Activated naive CD4-positive, alpha-beta T cell treated with anti-CD3 and anti-CD28 coated beads, Interleukin-2, amount 10 ng/mL, durations not matched to agents 7 days and 5 days (primary cell): ENCODE data around the gene EFCAB11.

ENCODE experiments used
- CTCF ChIA-PET: fragments of 350-600 bp; sonication (Branson Sonifier 250); formaldehyde crosslinking; loops from one replicate; lab custom pipeline; 2021; ENCODE audit warnings: antibody characterized with exemption; lab: Charles Lee
- DNase-seq: peaks from one replicate; pipeline ENCODE4 v3.0.0-alpha.2; 2020
- H3K27ac Mint-ChIP-seq: one replicate; pipeline ENCODE4 v1.8.0; 2021; ENCODE audit warnings: mild to moderate bottlenecking, moderate library complexity, mixed read lengths
- H3K27me3 Mint-ChIP-seq: one replicate; pipeline ENCODE4 v1.8.0; 2021; ENCODE audit warnings: mild to moderate bottlenecking, mixed read lengths
- H3K36me3 Mint-ChIP-seq: one replicate; pipeline ENCODE4 v1.8.0; 2021; ENCODE audit warnings: mixed read lengths
- H3K4me1 Mint-ChIP-seq: one replicate; pipeline ENCODE4 v1.8.0; 2021; ENCODE audit warnings: mixed read lengths
- H3K4me3 Mint-ChIP-seq: one replicate; pipeline ENCODE4 v1.8.0; 2021; ENCODE audit warnings: mild to moderate bottlenecking, moderate library complexity, mixed read lengths
- H3K9me3 Mint-ChIP-seq: one replicate; pipeline ENCODE4 v1.8.0; 2021; ENCODE audit warnings: mixed read lengths

Gene EFCAB11

DNA sequence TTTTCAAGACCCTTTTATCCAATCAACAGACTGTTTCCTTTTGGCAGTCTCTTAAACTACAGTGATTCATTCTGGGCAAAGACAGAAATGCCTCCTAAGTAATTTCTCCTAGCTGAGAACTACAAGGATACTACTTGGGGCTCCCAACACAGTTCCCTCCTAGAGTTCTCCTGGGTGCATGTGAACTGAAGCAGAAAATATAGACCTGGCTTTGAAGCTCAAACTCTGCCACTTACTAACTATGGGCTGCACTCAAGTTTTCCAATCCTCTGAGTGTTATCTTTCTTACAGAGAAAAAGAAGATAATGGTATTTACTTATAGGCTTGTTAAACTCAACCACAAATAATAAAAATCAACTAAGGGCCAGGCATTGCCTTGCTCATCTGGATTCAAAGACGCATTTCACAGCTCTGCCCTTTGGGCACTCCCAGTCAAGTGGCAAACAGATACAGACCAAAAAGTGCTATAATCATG is 97.6 kb downstream of the EFCAB11 start:
- Mint-ChIP-seq H3K27ac (no peak overlapping the region), H3K9me3 (no peaks in the 10 kb centered on the region), H3K36me3 (no peaks in the 10 kb centered on the region), H3K4me3 (no peak overlapping the region), H3K4me1 (no peaks in the 10 kb centered on the region), H3K27me3 (no peaks in the 10 kb centered on the region)
- CTCF ChIA-PET: no interaction called here
- DNase-seq: no peak

DNA sequence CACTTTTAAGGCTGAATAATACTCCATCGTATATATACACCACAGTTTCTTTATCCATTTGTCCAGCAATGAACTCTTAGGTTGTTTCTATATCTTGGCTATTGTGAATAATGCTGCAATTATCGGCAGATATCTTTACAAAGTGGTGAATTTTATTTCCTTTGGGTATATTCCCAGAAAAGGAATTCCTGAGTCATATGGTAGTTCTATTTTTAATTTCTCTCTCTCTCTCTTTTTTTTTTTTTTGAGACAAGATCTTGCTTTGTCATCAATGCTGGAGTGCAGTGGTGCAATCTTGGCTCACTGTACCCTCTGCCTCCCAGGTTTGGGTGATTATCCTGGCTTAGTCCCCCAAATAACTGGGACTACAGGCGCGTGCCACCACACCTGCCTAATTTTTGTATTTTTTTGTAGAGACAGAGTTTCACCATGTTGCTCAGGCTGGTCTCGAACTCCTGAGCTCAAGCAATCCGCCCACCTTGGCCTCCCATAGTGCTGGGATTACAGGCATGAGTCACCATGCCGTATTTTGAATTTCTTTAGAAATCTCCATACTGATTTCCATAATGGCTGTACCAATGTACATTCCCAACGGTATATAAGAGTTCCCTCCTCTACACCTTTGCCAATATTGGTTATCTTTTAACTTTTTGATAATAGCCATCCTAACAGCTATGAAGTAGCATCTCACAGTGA is 98.4 kb downstream of the EFCAB11 start:
- Mint-ChIP-seq H3K27me3 (no peaks in the 10 kb centered on the region), H3K27ac (no peak overlapping the region), H3K36me3 (no peaks in the 10 kb centered on the region), H3K4me3 (no peak overlapping the region), H3K4me1 (no peaks in the 10 kb centered on the region), H3K9me3 (no peaks in the 10 kb centered on the region)
- CTCF ChIA-PET: no interaction called here
- DNase-seq: no peak

DNA sequence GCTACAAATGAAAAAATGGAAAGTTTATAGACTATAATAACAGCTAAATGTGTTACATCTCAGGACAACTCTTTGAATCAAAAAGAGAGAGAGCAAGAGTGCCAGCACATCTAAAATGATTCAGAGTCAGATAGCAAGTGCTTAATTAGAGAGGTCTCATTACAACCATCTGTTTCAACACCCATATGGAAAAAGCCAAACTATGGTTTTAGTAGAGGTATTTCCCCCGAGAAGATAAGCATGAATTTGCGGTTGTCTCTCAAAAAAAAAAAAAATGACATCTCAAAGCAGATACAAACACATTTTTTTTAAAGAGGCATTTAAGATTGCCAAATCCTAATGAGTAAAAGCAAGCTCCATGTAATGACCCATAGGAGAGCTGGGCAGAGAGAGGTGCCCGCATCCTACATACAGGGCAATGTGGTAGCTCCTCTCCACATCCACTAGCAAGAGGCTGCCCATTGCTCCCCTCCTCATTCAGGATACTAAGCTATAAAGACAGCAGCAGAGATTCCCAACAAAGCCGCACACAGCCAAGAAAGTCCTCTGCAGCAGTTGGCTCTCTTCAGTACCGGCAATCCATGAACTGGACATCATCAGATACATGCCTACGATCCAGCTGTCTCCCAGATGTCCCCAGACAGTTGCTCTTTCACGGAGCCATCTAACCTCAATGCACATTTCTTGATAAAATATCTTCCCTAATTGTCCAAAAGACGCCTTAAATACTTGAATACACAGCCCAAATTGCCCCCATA is 100.4 kb downstream of the EFCAB11 start:
- H3K36me3 Mint-ChIP-seq: no peaks in the 10 kb centered on the region
- H3K9me3 Mint-ChIP-seq: no peaks in the 10 kb centered on the region
- CTCF ChIA-PET: no interaction called here
- no peak overlapping the region for H3K27ac Mint-ChIP-seq
- no peaks in the 10 kb centered on the region for H3K4me1 Mint-ChIP-seq
- no peaks in the 10 kb centered on the region for H3K27me3 Mint-ChIP-seq
- no peak for DNase-seq
- H3K4me3 Mint-ChIP-seq: no peak overlapping the region

DNA sequence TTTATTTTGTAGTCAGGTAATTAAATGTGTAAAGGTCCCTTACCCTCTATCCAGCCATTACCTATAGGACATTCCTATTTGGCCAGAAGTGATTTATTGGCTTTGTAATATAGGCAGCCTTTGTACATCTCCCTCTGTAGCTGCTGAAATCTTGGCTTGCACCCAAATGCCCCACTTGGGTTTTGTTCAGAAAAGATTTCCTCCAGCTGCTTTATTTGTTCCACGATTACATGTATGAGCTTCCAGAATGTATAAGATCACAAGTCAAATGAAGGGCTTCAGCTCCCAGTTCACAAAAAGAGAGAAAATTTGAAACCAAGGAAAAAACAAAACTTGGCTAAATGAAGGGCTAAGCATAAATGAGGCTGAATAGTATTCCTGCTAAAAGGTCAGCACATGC is 103.4 kb downstream of the EFCAB11 start:
- Mint-ChIP-seq H3K9me3 (no peaks in the 10 kb centered on the region), H3K4me1 (no peaks in the 10 kb centered on the region), H3K27ac (no peak overlapping the region), H3K36me3 (no peaks in the 10 kb centered on the region), H3K4me3 (no peak overlapping the region), H3K27me3 (no peaks in the 10 kb centered on the region)
- CTCF ChIA-PET: interaction anchor here (0.8 kb wide), 1 partner anchor 120 kb away, joined by 3 read pairs; no protein-coding TSS in a partner anchor
- DNase-seq: no peak

GRCh38 chr14:89849931-89850330 is 104.6 kb downstream of the EFCAB11 start:
- Mint-ChIP-seq H3K4me1 (no peaks in the 10 kb centered on the region), H3K4me3 (no peak overlapping the region), H3K36me3 (no peaks in the 10 kb centered on the region), H3K27ac (no peak overlapping the region), H3K27me3 (no peaks in the 10 kb centered on the region), H3K9me3 (no peaks in the 10 kb centered on the region)
- CTCF ChIA-PET: no interaction called here
- DNase-seq: no peak

DNA sequence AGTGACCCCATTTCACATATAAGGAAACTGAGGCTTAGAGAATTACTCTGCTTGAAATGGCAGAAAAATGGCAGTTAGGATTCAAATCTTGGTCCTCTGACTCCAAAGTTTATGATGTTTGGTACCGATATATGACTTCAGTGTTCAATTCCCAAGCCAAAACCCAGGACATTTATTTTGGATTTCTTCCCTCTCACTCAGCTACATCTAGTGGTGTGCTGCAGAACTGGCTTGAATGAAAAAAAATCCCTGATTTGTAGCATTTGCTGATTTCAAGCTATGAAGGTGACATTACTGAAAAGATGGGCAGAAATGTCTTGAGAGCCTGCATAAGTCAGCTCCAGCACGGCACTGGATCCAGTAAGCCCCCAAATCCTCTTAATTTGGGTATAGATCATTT is 106.4 kb downstream of the EFCAB11 start:
- no peak for DNase-seq
- Mint-ChIP-seq H3K4me3 (no peak overlapping the region), H3K36me3 (no peaks in the 10 kb centered on the region), H3K27me3 (no peaks in the 10 kb centered on the region), H3K27ac (no peak overlapping the region), H3K4me1 (no peaks in the 10 kb centered on the region), H3K9me3 (no peaks in the 10 kb centered on the region)
- CTCF ChIA-PET: no interaction called here

GRCh38 chr14:89845346-89845745 is 109.2 kb downstream of the EFCAB11 start:
- CTCF ChIA-PET: interaction anchor here (0.9 kb wide), 1 partner anchor 100 kb away, joined by 3 read pairs; no protein-coding TSS in a partner anchor
- DNase-seq: no peak

GRCh38 chr14:89844508-89844907 is 110.0 kb downstream of the EFCAB11 start:
- H3K27me3 Mint-ChIP-seq: no peaks in the 10 kb centered on the region
- no peaks in the 10 kb centered on the region for H3K36me3 Mint-ChIP-seq
- H3K4me1 Mint-ChIP-seq: no peaks in the 10 kb centered on the region
- CTCF ChIA-PET: no interaction called here
- no peak overlapping the region for H3K4me3 Mint-ChIP-seq
- H3K9me3 Mint-ChIP-seq: no peaks in the 10 kb centered on the region
- no peak overlapping the region for H3K27ac Mint-ChIP-seq
- DNase-seq: no peak

More at GRCh38 chr14:89845346-89845745, 109.2 kb downstream of the EFCAB11 start:
- Mint-ChIP-seq H3K4me3 (no peak overlapping the region), H3K4me1 (no peaks in the 10 kb centered on the region), H3K9me3 (no peaks in the 10 kb centered on the region), H3K27me3 (no peaks in the 10 kb centered on the region), H3K27ac (no peak overlapping the region), H3K36me3 (no peaks in the 10 kb centered on the region)

- Mint-ChIP-seq H3K36me3 (no peaks in the 10 kb centered on the region), H3K9me3 (no peaks in the 10 kb centered on the region), H3K4me1 (no peaks in the 10 kb centered on the region), H3K27me3 (no peaks in the 10 kb centered on the region), H3K4me3 (no peak overlapping the region), H3K27ac (no peak overlapping the region)
- no peak for DNase-seq
- CTCF ChIA-PET: no interaction called here
Observed at GRCh38 chr14:89842837-89843236, 111.7 kb downstream of the EFCAB11 start.

GRCh38 chr14:89841851-89842250 is 112.7 kb downstream of the EFCAB11 start:
- Mint-ChIP-seq H3K9me3 (no peaks in the 10 kb centered on the region), H3K4me1 (no peaks in the 10 kb centered on the region)

GRCh38 chr14:89836830-89837469 is 117.6 kb downstream of the EFCAB11 start:
- no peak overlapping the region for H3K4me3 Mint-ChIP-seq
- CTCF ChIA-PET: interaction anchor here (1.2 kb wide), 1 partner anchor 810 kb away, joined by 3 read pairs; no protein-coding TSS in a partner anchor
- H3K36me3 Mint-ChIP-seq: no peaks in the 10 kb centered on the region
- no peaks in the 10 kb centered on the region for H3K4me1 Mint-ChIP-seq
- DNase-seq: no peak
- peaks cover under 1% of the 10 kb centered on the region for H3K27me3 Mint-ChIP-seq
- H3K27ac Mint-ChIP-seq: no peak overlapping the region
- H3K9me3 Mint-ChIP-seq: no peaks in the 10 kb centered on the region

More at GRCh38 chr14:89841851-89842250, 112.7 kb downstream of the EFCAB11 start:
- CTCF ChIA-PET: no interaction called here
- Mint-ChIP-seq H3K36me3 (no peaks in the 10 kb centered on the region), H3K4me3 (no peak overlapping the region), H3K27me3 (no peaks in the 10 kb centered on the region), H3K27ac (no peak overlapping the region)
- no peak for DNase-seq

DNA sequence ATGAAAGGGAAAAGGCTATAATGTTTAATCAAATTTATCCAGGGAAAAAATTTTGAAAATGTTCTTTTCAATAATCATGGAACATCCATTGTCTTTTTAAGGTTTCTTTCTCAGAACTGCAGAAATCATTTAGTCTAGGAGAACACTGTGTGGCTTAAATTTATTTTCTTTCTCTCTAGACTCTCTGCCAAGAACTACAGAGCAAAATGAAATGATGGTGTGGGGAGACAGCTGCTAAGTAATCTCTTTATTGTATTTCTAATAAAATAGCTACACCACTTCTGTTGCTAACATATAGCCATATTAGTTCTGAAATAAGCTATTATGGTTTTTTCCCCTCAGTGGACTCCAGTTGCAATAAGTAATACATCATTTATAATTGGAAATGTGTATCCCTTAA is 120.9 kb downstream of the EFCAB11 start:
- H3K27me3 Mint-ChIP-seq: peaks cover 9% of the 10 kb centered on the region
- H3K4me3 Mint-ChIP-seq: no peak overlapping the region
- H3K36me3 Mint-ChIP-seq: no peaks in the 10 kb centered on the region

DNA sequence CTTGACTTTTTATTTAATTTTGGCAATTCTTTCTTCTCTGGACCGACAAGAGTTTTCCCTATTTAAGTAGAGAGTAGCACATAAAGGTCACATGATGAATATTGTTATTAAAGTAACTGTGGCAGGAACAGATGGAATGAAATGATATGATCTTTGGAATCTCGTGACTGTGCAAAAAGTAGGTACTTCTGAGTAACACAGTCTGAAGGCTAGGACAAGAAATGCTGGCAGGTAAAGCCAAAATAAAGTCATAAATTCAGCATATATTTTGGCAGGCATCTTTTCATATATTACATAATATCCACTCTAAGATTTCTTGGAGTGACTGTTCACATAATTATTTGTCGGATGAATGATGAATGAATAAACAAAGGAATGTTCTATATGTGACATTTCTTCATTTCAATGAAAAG is 121.4 kb downstream of the EFCAB11 start:
- Mint-ChIP-seq H3K36me3 (no peaks in the 10 kb centered on the region), H3K9me3 (no peaks in the 10 kb centered on the region), H3K27me3 (peaks cover 9% of the 10 kb centered on the region), H3K4me3 (no peak overlapping the region), H3K4me1 (no peaks in the 10 kb centered on the region), H3K27ac (no peak overlapping the region)
- CTCF ChIA-PET: no interaction called here
- DNase-seq: no peak

More for the DNA sequence above, 120.9 kb downstream of the EFCAB11 start:
- CTCF ChIA-PET: no interaction called here
- no peak for DNase-seq
- Mint-ChIP-seq H3K27ac (no peak overlapping the region), H3K4me1 (no peaks in the 10 kb centered on the region), H3K9me3 (no peaks in the 10 kb centered on the region)

DNA sequence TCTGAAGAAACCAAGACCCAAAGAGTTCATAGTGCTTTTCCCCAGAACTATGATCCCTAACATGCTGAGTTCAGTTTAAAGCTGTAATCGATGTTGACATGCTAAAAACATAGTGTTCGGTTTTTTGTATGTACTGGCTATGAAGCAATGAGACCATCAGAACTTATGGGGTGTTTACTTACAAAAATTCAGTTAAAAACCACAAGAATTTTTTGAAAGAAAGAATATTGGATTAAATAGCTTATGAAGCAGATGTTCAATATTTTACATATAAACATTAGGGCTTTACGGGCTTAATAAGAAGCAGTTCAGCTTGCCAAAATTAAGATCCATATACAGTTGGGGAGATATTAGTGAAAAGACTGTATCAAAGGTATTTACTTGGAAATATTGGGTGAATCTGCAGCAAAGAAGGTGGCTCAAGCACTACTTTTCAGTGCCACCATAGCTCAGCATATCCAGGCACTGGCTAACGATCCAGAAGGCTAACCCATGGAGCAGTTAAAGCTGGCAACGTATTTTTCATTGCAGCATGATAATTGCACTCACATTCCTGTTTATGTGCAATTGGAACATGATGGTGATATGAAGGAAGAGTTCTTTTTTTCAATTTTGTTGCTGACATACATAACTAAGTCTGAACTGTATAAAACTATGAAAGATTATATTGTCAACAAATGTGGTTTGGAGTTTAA is 125.9 kb downstream of the EFCAB11 start:
- Mint-ChIP-seq H3K36me3 (no peaks in the 10 kb centered on the region), H3K27ac (no peak overlapping the region), H3K4me3 (no peak overlapping the region), H3K9me3 (peaks cover 4% of the 10 kb centered on the region), H3K4me1 (no peaks in the 10 kb centered on the region), H3K27me3 (peaks cover 14% of the 10 kb centered on the region)
- CTCF ChIA-PET: interaction anchor here (0.7 kb wide), 1 partner anchor 41 kb away, joined by 3 read pairs; no protein-coding TSS in a partner anchor
- no peak for DNase-seq
